Activated T-cell treated with anti-CD3 and anti-CD28 coated beads for 48 hours (primary cell): ENCODE results near the gene COL4A1.
A peak's percentile ranks its signal among the peaks of the same experiment; 100 is the strongest.

Source experiments
- DNase-seq: peaks from one replicate; pipeline ENCODE4 v3.0.0-alpha.2; 2020; ENCODE audit warnings: low read depth

COL4A1 gene

GRCh38 chr13:110308656-110309359, 1.9 kb upstream of the COL4A1 start:
- DNase-seq, result no peak

- DNase-seq, result no peak
Observed at GRCh38 chr13:110307767-110308655, 1.1 kb upstream of the COL4A1 start.

GRCh38 chr13:110306340-110306959, 507 bp downstream of the COL4A1 start:
- no peak for DNase-seq

- DNase-seq, result no peak
Observed at GRCh38 chr13:110305949-110306339, 1.0 kb downstream of the COL4A1 start.

- DNase-seq, result no peak
Observed at GRCh38 chr13:110305544-110305943, 1.4 kb downstream of the COL4A1 start.

GRCh38 chr13:110305001-110305400, 2.0 kb downstream of the COL4A1 start:
- DNase-seq, result no peak

- no peak for DNase-seq
Observed at GRCh38 chr13:110304256-110304655, 2.7 kb downstream of the COL4A1 start.

GRCh38 chr13:110303644-110304043, 3.3 kb downstream of the COL4A1 start:
- DNase-seq, result no peak

GRCh38 chr13:110302997-110303396, 4.0 kb downstream of the COL4A1 start:
- DNase-seq, result no peak

- DNase-seq, result no peak
Observed at GRCh38 chr13:110301606-110302553, 5.1 kb downstream of the COL4A1 start.

- DNase-seq, result no peak
Observed at GRCh38 chr13:110301083-110301482, 5.9 kb downstream of the COL4A1 start.

GRCh38 chr13:110300090-110300815, 6.7 kb downstream of the COL4A1 start:
- no peak for DNase-seq

GRCh38 chr13:110299283-110299840, 7.6 kb downstream of the COL4A1 start:
- DNase-seq, result no peak

- DNase-seq, result peak; percentile 43
Observed at GRCh38 chr13:110298505-110299282, 8.3 kb downstream of the COL4A1 start.

- no peak for DNase-seq
Observed at GRCh38 chr13:110297766-110298504, 9.0 kb downstream of the COL4A1 start.

- no peak for DNase-seq
Observed at GRCh38 chr13:110297011-110297410, 9.9 kb downstream of the COL4A1 start.

- DNase-seq, result no peak
Observed at GRCh38 chr13:110294622-110295021, 12.3 kb downstream of the COL4A1 start.

GRCh38 chr13:110294146-110294545, 12.8 kb downstream of the COL4A1 start:
- no peak for DNase-seq

GRCh38 chr13:110293649-110294048, 13.3 kb downstream of the COL4A1 start:
- DNase-seq, result no peak
